GM21619 (cell line): ENCODE measurements around the gene ABCA4.
A peak's percentile ranks its signal among the peaks of the same experiment; 100 is the strongest.

Source experiments
- ATAC-seq: cut with Tn5 transposase; IDR thresholded peaks from one replicate; pipeline ENCODE4 v1.9.1; 2021; ENCODE audit not compliant: unreplicated experiment

The ABCA4 gene

GRCh38 chr1:94031154-94031553 is 89.8 kb downstream of the ABCA4 start:
- no peak for ATAC-seq

GRCh38 chr1:94029130-94029993 is 91.6 kb downstream of the ABCA4 start:
- no peak for ATAC-seq

DNA sequence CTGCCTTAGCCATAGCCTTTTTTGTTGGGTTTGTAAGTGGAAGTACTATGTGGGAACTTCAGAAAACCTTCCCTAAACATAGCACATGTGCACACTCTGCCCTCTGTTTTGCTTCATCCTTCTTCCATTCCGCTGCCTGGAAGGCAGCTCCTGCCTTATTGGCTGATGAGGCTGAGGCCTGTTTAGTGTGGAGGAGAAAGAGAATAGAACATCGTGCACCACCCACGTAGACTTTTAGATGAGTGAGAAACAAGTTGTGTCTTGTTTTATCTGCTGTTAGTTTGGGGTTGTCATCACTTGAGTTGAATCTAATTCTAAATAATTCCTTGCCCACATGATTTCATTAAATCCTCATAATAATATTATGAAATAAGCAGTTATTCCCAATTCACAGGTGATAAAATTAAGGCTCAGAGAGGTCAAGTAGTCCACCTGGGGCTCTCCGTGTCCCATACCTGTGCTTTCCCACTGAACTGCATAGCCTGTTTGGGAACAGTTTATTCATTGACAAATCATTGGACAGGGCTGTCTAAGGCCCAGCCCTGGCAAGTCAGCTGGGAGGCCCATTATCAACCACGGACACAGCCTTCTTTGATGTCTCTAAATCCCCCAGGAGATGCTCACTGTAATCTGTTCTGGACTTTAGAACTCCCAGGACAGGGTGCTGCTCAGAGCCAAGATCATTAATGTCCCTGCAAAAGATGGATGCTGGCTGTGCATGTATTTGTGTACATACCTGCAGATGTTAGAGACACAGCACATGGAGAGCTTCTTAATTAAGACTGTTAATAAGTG is 93.0 kb downstream of the ABCA4 start:
- ATAC-seq: no peak

DNA sequence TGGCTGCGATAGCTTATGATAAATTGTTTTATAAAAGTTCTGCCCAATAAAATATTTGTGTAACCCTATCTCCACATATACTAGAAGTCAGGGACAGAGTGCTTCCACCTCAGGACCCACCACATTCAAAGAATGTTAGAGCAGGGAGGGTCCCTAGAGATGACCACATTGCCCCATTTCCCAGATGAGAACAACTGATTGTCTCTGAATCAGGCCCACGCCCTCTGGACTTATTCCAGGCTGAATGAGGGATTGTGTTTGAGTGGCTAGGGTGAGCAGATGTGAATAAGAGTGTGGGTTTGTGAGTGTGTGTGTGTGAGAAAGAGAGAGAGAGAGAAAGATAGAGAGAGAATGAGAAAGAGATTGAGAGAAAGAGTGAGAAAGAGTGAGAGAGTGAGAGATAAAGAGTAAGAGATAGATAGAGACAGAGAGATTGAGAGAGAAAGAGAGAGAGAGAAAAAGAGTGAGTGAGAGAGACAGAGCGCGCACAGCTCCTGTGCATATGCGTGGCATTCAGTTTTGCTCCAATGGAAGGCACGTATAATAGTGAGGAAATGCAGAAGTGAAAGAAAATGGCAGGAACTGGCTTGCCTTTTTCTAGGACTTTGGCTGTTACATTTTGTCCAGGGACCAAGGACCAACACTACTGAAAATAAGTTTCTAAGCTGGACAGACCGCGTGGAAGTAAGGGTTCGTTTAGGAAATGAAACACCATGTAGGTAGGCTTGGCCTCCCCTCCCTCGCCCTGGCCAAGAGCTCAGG is 94.1 kb downstream of the ABCA4 start:
- no peak for ATAC-seq

GRCh38 chr1:94025383-94026340 is 95.3 kb downstream of the ABCA4 start:
- peak; percentile 48 for ATAC-seq

DNA sequence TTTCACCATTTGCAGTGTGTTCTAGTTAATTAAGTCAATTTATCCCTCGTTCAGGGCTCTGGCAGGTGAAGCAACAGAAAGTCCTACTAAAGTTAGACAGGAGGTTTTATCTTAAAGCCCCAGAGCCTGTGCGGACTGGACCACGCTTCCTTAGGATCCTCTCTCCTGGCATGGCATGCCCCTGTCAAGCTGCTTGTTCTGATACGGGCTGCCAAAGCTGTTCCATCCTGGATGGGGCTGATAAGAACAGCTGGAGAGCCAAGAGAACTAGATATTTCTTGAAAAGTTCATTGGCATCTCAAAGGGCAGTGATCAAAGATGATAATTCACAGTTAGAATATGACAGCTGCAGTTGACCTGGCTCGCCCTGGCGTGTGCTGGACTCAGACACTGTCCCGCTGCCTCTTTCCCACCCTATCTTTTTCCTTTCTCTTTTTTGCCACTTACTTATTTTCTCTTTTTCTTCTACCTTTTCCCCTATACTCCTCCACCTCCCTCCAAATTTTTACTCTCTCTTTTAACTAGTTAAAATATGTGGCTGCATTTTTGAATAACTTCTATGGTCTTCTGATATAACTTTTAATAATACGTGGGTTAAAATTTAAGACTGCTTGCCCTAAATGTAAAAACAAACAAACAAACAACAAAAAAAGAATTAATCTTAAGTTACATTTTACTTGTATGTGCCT is 96.7 kb downstream of the ABCA4 start:
- ATAC-seq: no peak

GRCh38 chr1:94022471-94023189 is 98.3 kb downstream of the ABCA4 start:
- no peak for ATAC-seq

DNA sequence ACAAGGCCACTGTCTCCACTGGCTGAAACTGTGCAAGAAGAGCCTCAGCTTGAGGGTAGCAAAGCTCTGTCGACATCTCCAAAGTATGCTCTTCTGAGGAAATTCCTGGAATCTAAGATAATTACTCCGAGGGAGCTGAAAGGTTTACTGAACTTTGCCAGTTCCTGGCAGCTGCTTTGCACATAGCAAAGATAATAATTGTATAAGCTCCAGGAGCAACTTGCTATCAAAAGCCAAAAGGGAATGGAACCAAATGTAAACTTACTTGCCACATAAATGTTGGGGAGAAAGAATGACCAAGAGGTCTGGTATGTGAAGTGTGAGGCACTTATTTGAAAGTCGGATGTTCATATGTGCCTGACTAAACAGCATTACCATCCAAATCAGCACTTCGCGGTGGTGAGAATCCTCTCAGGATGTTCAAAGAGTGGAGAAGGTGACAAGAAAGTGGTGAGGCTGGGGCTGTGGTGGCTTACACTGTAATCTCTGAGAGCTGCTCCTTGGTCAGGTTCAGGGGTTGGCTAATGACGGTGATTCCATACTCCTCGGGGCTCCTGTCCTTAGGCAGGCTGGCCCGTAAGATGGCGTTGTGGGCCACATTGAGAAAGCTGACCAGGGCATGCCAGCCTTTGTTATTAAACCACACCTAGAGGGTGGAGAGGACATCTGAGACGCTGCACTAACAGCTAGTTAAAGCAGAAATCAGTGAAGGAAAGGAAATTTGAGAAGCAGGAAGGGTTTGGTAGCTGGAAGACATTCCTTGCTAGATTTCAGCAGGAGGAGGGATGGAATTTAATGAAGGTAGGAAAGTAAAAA is 100.0 kb downstream of the ABCA4 start:
- no peak for ATAC-seq

- no peak for ATAC-seq
Measured at GRCh38 chr1:94019327-94019726, 101.6 kb downstream of the ABCA4 start.

- ATAC-seq: no peak
Measured at GRCh38 chr1:94017155-94017829, 103.7 kb downstream of the ABCA4 start.

DNA sequence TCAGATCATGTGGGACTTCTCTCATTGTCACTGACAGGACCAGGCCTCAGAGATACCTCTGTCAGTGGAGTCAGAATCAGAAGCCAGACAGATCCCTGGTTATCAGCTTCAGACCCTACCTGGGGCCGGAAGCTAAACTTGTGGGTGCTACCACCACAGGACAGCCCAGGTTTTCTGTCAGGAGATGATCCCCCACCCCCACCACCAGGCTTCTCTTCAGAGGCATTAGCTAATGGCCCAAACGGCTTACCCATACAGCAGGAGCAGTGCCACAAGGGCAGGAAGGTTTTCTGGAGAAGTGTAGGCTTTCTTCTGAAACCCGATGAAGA is 105.5 kb downstream of the ABCA4 start:
- no peak for ATAC-seq

GRCh38 chr1:94014635-94015488 is 106.1 kb downstream of the ABCA4 start:
- ATAC-seq: no peak

- no peak for ATAC-seq
Measured at GRCh38 chr1:94014087-94014486, 106.9 kb downstream of the ABCA4 start.

GRCh38 chr1:94013367-94013878 is 107.5 kb downstream of the ABCA4 start:
- ATAC-seq: no peak

DNA sequence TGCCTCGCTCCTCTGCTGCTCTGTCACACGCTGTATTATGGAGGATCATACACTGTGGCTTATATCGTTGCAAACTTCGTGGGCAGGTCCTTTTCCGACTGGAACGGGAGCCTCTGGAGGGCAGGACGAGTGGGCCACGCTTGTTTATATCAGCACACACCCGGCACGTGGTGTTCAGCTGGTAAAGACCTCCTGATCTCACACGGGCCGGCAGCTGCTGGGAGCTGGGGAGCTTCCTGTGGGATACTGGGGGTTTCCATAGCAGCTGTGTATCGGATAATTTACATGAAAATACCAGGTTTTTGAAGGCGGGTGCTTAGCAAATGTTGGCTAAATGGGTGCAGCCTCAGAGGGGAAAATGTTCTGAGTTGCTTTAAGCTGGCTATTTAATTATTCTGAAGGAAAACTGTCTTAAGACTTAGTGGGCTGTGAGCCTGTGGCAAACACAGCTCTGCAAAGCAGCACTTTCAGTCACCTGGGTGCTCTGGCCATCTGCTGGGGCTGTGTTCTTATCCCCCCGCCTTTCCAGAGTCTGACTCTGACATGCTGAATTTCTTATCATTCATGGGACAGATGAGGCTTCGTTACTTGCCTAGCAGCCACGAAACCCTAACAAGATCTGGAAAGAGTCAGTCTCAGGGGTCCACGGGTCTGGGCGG is 108.1 kb downstream of the ABCA4 start:
- no peak for ATAC-seq
